ENCODE results near the gene RUVBL1.

RUVBL1 gene

GRCh38 chr3:128111147-128111546 is 12.5 kb downstream of the RUVBL1 start (continued):
- no peak for TF ChIP-seq PATZ1 (CRISPR knock-in tag; IDR thresholded peaks at IDR 0.05; ENCODE audit: borderline replicate concordance)
- no peak for TF ChIP-seq BACH2 (CRISPR knock-in tag; IDR thresholded peaks at IDR 0.05; ENCODE audit: borderline replicate concordance)
- no peak for TF ChIP-seq SNAI2 (CRISPR knock-in tag; IDR thresholded peaks at IDR 0.05)
- TF ChIP-seq ISL1 (CRISPR knock-in tag; IDR thresholded peaks at IDR 0.05): no peak

GRCh38 chr3:128107834-128108233 is 15.8 kb downstream of the RUVBL1 start:
- ATAC-seq: peak; percentile 2; the same call in 2 of the 3 replicates
- no peak for TF ChIP-seq CSRNP3 (CRISPR knock-in tag; IDR thresholded peaks at IDR 0.05)
- peak; percentile 76; the same call in 1 of the 2 replicates for TF ChIP-seq PATZ1 (CRISPR knock-in tag; IDR thresholded peaks at IDR 0.05; ENCODE audit: borderline replicate concordance)
- peak; percentile 43; the same call in 1 of the 2 replicates for TF ChIP-seq TSHZ2 (CRISPR knock-in tag; IDR thresholded peaks at IDR 0.05)

- no peak for TF ChIP-seq ZNF8 (CRISPR knock-in tag; IDR thresholded peaks at IDR 0.05)
- no peak for TF ChIP-seq ZNF70 (CRISPR knock-in tag; IDR thresholded peaks at IDR 0.05)
- TF ChIP-seq TSHZ2 (CRISPR knock-in tag; IDR thresholded peaks at IDR 0.05): no peak
- TF ChIP-seq ZNF565 (CRISPR knock-in tag; conservative IDR thresholded peaks at IDR 0.05; ENCODE audit: low read depth): no peak
- no peak for TF ChIP-seq CREB5 (CRISPR knock-in tag; IDR thresholded peaks at IDR 0.05; ENCODE audit: low read depth)
- no peak for TF ChIP-seq ESRRG (CRISPR knock-in tag; IDR thresholded peaks at IDR 0.05)
- TF ChIP-seq GLIS3 (CRISPR knock-in tag; IDR thresholded peaks at IDR 0.05): no peak
- TF ChIP-seq ARNTL (CRISPR knock-in tag; IDR thresholded peaks at IDR 0.05; ENCODE audit: borderline replicate concordance, low read depth): no peak
- TF ChIP-seq RARB (CRISPR knock-in tag; IDR thresholded peaks at IDR 0.05): no peak
- TF ChIP-seq CSDC2 (CRISPR knock-in tag; IDR thresholded peaks at IDR 0.05): no peak
- TF ChIP-seq BACH2 (CRISPR knock-in tag; IDR thresholded peaks at IDR 0.05; ENCODE audit: borderline replicate concordance): no peak
- TF ChIP-seq SNAI2 (CRISPR knock-in tag; IDR thresholded peaks at IDR 0.05): no peak
- TF ChIP-seq ZFP30 (CRISPR knock-in tag; IDR thresholded peaks at IDR 0.05): no peak
- no peak for ATAC-seq
Observed at GRCh38 chr3:128103136-128103676, 20.4 kb downstream of the RUVBL1 start.

Measured in SK-N-SH treated with all-trans-retinoic acid at 6 μM for 48 hours (cell line).